Stimulated activated effector memory CD8-positive, alpha-beta T cell treated with anti-CD3 and anti-CD28 coated beads, Interleukin-12 subunit alpha, Interleukin-12 subunit beta, amount 100 ng/mL, for 72 hours (primary cell): ENCODE results near the gene SNCB.
"Not testable (repeated sequence)": the region's sequence is repeated elsewhere in the genome, so short reads cannot be mapped to it uniquely, and the experiment has no call there.

Source experiments
- ATAC-seq: fragments of 150-1000 bp; cut with Tn5 transposase; 2 replicates; pipeline ENCODE4 v1.10.0; 2021
- DNase-seq, 2 donors: peaks; one replicate each; pipeline ENCODE4 v3.0.0; 2021 to 2022; ENCODE audit warnings: low spot score in 2 of 2
- H3K27ac Mint-ChIP-seq: one replicate; pipeline ENCODE4 v1.8.0; 2022; ENCODE audit warnings: mild to moderate bottlenecking, mixed read lengths
- H3K36me3 Mint-ChIP-seq: one replicate; pipeline ENCODE4 v1.8.0; 2022; ENCODE audit warnings: mild to moderate bottlenecking, mixed read lengths
- H3K4me1 Mint-ChIP-seq: one replicate; pipeline ENCODE4 v1.8.0; 2022; ENCODE audit warnings: mixed read lengths
- H3K4me3 Mint-ChIP-seq: one replicate; pipeline ENCODE4 v1.8.0; 2022; ENCODE audit warnings: mild to moderate bottlenecking, mixed read lengths
- H3K9me3 Mint-ChIP-seq: one replicate; pipeline ENCODE4 v1.8.0; 2022; ENCODE audit warnings: mixed read lengths

The SNCB gene

GRCh38 chr5:176593273-176593869 is 37.0 kb downstream of the SNCB start:
- Mint-ChIP-seq H3K27ac (no peak overlapping the region), H3K4me3 (no peak overlapping the region), H3K36me3 (no peaks in the 10 kb centered on the region), H3K4me1 (peaks cover 9% of the 10 kb centered on the region), H3K9me3 (no peaks in the 10 kb centered on the region)
- ATAC-seq (no peak), DNase-seq (no peak)

- DNase-seq: no peak
- no peak for ATAC-seq
- Mint-ChIP-seq H3K27ac (no peak overlapping the region), H3K4me3 (no peak overlapping the region), H3K9me3 (no peaks in the 10 kb centered on the region), H3K36me3 (no peaks in the 10 kb centered on the region), H3K4me1 (peaks cover 9% of the 10 kb centered on the region)
Observed at GRCh38 chr5:176592573-176592972, 37.8 kb downstream of the SNCB start.

DNA sequence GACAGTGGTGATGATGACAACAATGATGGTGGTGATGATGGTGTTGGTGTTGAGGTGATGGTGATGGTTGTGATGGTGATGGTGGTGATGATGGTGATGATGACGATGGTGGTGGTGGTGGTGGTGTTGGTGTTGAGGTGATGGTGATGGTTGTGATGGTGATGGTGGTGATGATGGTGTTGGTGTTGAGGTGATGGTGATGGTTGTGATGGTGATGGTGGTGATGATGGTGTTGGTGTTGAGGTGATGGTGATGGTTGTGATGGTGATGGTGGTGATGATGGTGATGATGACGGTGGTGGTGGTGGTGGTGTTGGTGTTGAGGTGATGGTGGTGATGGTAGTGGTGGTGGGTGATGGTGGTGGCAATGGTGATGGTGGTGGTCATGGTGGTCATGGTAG is 38.7 kb downstream of the SNCB start:
- not testable (repeated sequence) for ATAC-seq, H3K9me3 Mint-ChIP-seq, H3K4me3 Mint-ChIP-seq, H3K27ac Mint-ChIP-seq, H3K4me1 Mint-ChIP-seq, H3K36me3 Mint-ChIP-seq, DNase-seq

GRCh38 chr5:176590035-176590717 is 40.2 kb downstream of the SNCB start:
- no peak for ATAC-seq
- Mint-ChIP-seq H3K36me3 (no peaks in the 10 kb centered on the region), H3K27ac (no peak overlapping the region), H3K4me1 (no peaks in the 10 kb centered on the region), H3K4me3 (no peak overlapping the region), H3K9me3 (peaks cover 2% of the 10 kb centered on the region)
- DNase-seq: no peak

- Mint-ChIP-seq H3K4me1 (no peaks in the 10 kb centered on the region), H3K4me3 (no peak overlapping the region), H3K27ac (no peak overlapping the region), H3K9me3 (peaks cover 2% of the 10 kb centered on the region), H3K36me3 (no peaks in the 10 kb centered on the region)
- no peak for ATAC-seq
- no peak for DNase-seq
Observed at GRCh38 chr5:176589039-176589769, 41.1 kb downstream of the SNCB start.

DNA sequence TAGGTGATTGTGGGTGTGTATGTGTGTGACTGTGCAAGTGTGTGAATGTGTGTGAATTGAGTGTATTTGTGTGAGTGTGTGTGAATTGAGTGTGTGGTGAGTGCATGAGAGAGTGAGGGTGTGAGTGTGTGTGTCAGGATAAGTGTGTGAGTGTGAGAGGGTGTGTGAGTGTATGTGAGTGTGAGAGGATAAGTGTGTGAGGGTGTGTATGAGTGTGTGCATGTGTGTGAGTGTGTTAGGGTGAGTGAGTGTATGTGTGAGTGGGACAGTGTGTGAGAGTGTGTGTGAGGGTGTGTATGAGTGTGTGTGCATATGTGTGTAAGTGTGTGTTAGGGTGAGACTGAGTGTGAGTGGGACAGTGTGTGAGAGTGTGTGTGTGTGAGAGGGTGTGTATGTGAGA is 42.0 kb downstream of the SNCB start:
- peaks cover 2% of the 10 kb centered on the region for H3K9me3 Mint-ChIP-seq
- DNase-seq: no peak
- H3K27ac Mint-ChIP-seq: no peak overlapping the region
- H3K4me1 Mint-ChIP-seq: no peaks in the 10 kb centered on the region
- ATAC-seq: no peak
- H3K36me3 Mint-ChIP-seq: no peaks in the 10 kb centered on the region
- no peak overlapping the region for H3K4me3 Mint-ChIP-seq

GRCh38 chr5:176587398-176587797 is 42.9 kb downstream of the SNCB start:
- no peak for ATAC-seq
- Mint-ChIP-seq H3K36me3 (no peaks in the 10 kb centered on the region), H3K4me1 (no peaks in the 10 kb centered on the region), H3K9me3 (peaks cover 2% of the 10 kb centered on the region), H3K4me3 (no peak overlapping the region), H3K27ac (no peak overlapping the region)
- no peak for DNase-seq

GRCh38 chr5:176583076-176583475 is 47.3 kb downstream of the SNCB start:
- peaks cover 2% of the 10 kb centered on the region for H3K9me3 Mint-ChIP-seq
- DNase-seq (no peak), ATAC-seq (no peak)
- H3K4me3 Mint-ChIP-seq: no peak overlapping the region
- no peaks in the 10 kb centered on the region for H3K36me3 Mint-ChIP-seq
- H3K4me1 Mint-ChIP-seq: no peaks in the 10 kb centered on the region
- no peak overlapping the region for H3K27ac Mint-ChIP-seq

- Mint-ChIP-seq H3K4me3 (no peak overlapping the region), H3K36me3 (no peaks in the 10 kb centered on the region), H3K27ac (no peak overlapping the region), H3K9me3 (peaks cover 2% of the 10 kb centered on the region), H3K4me1 (no peaks in the 10 kb centered on the region)
- ATAC-seq (no peak), DNase-seq (no peak)
Observed at GRCh38 chr5:176581361-176581760, 49.0 kb downstream of the SNCB start.

GRCh38 chr5:176579323-176579722 is 51.0 kb downstream of the SNCB start:
- no peaks in the 10 kb centered on the region for H3K4me1 Mint-ChIP-seq

DNA sequence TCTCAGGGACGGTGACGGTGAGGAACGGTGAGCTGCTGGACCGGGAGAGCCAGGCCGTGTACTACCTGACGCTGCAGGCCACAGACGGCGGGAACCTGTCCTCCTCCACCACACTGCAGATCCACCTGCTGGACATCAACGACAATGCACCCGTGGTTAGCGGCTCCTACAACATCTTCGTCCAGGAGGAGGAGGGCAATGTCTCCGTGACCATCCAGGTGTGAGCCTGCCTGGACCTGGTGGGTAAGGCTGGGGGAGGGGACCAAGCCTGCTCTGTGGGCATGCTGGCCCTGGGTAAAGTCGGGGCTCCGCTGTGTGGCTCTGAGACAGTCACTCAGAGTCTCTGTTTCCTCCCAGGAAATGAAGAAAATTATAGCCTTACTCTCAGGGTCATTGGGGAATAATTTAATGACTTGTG is 51.9 kb downstream of the SNCB start:
- peak; percentile 58 for ATAC-seq
- Mint-ChIP-seq H3K36me3 (no peaks in the 10 kb centered on the region), H3K9me3 (no peaks in the 10 kb centered on the region), H3K4me3 (no peak overlapping the region), H3K27ac (no peak overlapping the region), H3K4me1 (no peaks in the 10 kb centered on the region)
- no peak for DNase-seq

More at GRCh38 chr5:176579323-176579722, 51.0 kb downstream of the SNCB start:
- no peaks in the 10 kb centered on the region for H3K36me3 Mint-ChIP-seq
- DNase-seq (no peak), ATAC-seq (no peak)
- no peak overlapping the region for H3K4me3 Mint-ChIP-seq
- no peaks in the 10 kb centered on the region for H3K9me3 Mint-ChIP-seq
- no peak overlapping the region for H3K27ac Mint-ChIP-seq

GRCh38 chr5:176577312-176578176 is 52.8 kb downstream of the SNCB start:
- no peak for ATAC-seq
- Mint-ChIP-seq H3K4me1 (no peaks in the 10 kb centered on the region), H3K36me3 (no peaks in the 10 kb centered on the region), H3K9me3 (no peaks in the 10 kb centered on the region), H3K4me3 (no peak overlapping the region), H3K27ac (no peak overlapping the region)
- DNase-seq: no peak

DNA sequence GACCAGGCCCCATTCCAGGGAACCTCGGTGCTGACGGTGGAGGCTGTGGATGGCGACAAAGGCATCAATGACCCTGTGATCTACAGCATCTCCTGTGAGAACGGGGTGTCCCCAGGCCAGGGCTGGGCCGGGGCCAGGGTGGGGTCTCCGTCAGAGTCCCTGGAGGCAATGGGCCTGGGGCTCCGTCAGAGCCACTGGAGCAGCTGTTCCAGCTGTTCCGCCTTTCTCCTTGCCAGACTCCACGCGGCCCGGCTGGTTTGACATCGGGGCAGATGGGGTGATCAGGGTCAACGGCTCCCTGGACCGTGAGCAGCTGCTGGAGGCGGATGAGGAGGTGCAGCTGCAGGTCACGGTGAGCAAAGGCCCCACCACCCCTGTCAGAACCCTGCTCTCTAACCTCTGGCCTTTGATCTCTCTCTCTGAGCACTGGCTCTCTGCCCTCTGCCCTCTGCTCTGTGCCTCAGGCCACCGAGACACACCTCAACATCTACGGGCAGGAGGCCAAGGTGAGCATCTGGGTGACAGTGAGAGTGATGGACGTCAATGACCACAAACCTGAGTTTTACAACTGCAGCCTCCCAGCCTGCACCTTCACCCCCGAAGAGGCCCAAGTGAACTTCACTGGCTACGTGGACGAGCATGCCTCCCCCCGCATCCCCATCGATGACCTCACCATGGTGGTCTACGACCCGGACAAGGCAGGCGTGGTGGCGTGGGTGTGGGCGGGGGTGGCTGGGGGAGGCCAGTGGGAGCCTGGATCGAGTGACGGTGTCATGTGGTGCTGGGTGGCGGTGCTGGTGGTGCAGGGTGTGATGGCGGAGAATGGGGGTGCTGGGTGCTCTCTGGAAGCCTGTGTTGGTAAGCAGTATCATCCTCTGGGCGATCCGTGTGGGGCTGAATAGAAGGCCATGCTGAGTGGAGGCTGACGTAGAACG is 54.6 kb downstream of the SNCB start:
- no peak overlapping the region for H3K27ac Mint-ChIP-seq
- H3K36me3 Mint-ChIP-seq: no peaks in the 10 kb centered on the region
- no peaks in the 10 kb centered on the region for H3K4me1 Mint-ChIP-seq
- DNase-seq: no peak
- no peaks in the 10 kb centered on the region for H3K9me3 Mint-ChIP-seq
- no peak overlapping the region for H3K4me3 Mint-ChIP-seq
- no peak for ATAC-seq

- Mint-ChIP-seq H3K4me1 (no peaks in the 10 kb centered on the region), H3K4me3 (no peak overlapping the region), H3K36me3 (no peaks in the 10 kb centered on the region), H3K27ac (no peak overlapping the region), H3K9me3 (no peaks in the 10 kb centered on the region)
- no peak for ATAC-seq
- DNase-seq: no peak
Observed at GRCh38 chr5:176575066-176575465, 55.3 kb downstream of the SNCB start.
